ENCODE measurements around the gene COL9A3. TPM values are rescaled to one million over a fixed set of nuclear protein-coding genes. Genes with fewer than 3 reads are reported as not detected.

COL9A3 gene
- total RNA-seq, 1 experiment from 2014 or later: 150 TPM

DNA sequence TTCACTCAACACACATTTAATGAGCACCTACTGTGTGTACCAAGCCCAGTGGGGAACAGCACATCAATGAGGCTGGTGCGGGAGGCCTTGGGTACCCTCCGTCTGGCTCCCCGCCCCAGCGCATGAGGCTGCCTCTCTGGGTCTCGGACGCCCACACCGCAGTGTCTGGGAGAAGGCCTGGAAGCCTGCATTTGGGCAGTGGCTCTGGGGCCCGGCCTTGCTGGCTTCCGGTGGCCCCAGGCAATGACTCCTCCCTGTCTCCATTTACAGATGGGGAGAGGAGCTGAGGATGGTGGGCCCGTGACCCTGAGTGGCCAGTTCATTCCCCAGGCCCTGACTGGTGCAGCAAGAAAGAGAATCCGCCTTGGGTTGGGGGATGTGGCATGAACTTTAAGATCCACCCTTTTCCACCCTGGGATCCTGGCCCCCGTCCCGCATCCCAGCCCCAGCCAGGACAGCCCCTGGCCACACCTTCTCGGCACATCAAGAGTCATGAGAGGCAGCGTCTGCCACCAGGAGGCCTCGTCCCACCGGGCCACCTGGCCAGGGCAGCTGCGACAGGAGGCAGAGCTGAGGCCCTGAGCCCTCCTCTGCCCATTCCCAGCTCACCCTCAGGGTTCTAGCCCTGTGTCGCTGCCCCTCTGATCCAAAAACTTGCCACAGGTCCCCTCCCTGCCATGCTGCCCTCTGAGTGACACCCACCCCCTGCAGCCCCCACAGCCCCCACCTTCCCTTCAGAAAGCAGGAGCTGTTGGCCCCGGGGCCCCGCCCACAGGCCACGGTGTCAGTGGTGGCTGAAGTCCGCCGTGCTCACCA lies 38.0 kb upstream of the COL9A3 start:
- H3K4me3 Mint-ChIP-seq: no peak overlapping the region

More for the DNA sequence above, 38.0 kb upstream of the COL9A3 start:
- H3K27me3 ChIP-seq (ENCODE audit: insufficient read depth, low read length): no peaks in the 10 kb centered on the region
- H2AFZ ChIP-seq (ENCODE audit: low read length): no peak overlapping the region
- peak; percentile 83 for DNase-seq
- H4K8ac ChIP-seq (replicated peaks; ENCODE audit: insufficient read length, low read depth, low read length): no peak overlapping the region
- no peak overlapping the region for H3T11ph ChIP-seq (ENCODE audit: low read length)
- no peaks in the 10 kb centered on the region for H3K79me2 ChIP-seq (ENCODE audit: insufficient read depth, low read length)
- H3K23ac ChIP-seq (ENCODE audit: insufficient read length, low read depth, low read length): no peak overlapping the region
- no peak overlapping the region for H3K27ac Mint-ChIP-seq
- no peak overlapping the region for H2AK5ac ChIP-seq (ENCODE audit: insufficient read length, low read length)
- H2BK20ac ChIP-seq (ENCODE audit: low read depth, low read length, poor library complexity, severe bottlenecking): no peak overlapping the region
- no peak overlapping the region for H3K56ac ChIP-seq (ENCODE audit: insufficient read length, low read depth, low read length)
- no peak overlapping the region for H3K9ac ChIP-seq (ENCODE audit: extremely low read depth, insufficient read length, low read length)
- H3K27me3 Mint-ChIP-seq (ENCODE audit: low read depth): peaks cover 6% of the 10 kb centered on the region
- H4K91ac ChIP-seq (ENCODE audit: insufficient read length, low read depth, low read length): no peak overlapping the region
- no peak overlapping the region for H2BK12ac ChIP-seq (ENCODE audit: insufficient read length, low read depth, low read length)
- no peak overlapping the region for H3K4ac ChIP-seq (ENCODE audit: low read depth, low read length)
- H4K5ac ChIP-seq (ENCODE audit: insufficient read length, low read depth, low read length): no peak overlapping the region
- H3K14ac ChIP-seq (ENCODE audit: insufficient read depth, low read length): no peak overlapping the region
- no peaks in the 10 kb centered on the region for H3K9me3 ChIP-seq (ENCODE audit: control insufficient read depth, low read depth, low read length)
- H3K9me3 Mint-ChIP-seq: no peaks in the 10 kb centered on the region; a peak in 1 of 5 replicates
- H2BK15ac ChIP-seq (ENCODE audit: low read depth, low read length): no peak overlapping the region
- peaks cover 3% of the 10 kb centered on the region; the same call in 1 of the 2 replicates for H3K4me1 ChIP-seq (ENCODE audit: insufficient read depth, low read length)
- H3K23me2 ChIP-seq (ENCODE audit: insufficient read length, low read depth, low read length, poor library complexity, severe bottlenecking): no peaks in the 10 kb centered on the region
- H3K4me2 ChIP-seq (ENCODE audit: insufficient read depth, insufficient read length, low read length): no peak overlapping the region
- WGBS (ENCODE audit: extremely low coverage, insufficient read length, low lambda C conversion rate): no CpG with 5 or more reads among the region's 24 CpGs
- no peak overlapping the region for H2BK120ac ChIP-seq (ENCODE audit: low read depth, low read length, poor library complexity, severe bottlenecking)
- no peaks in the 10 kb centered on the region for H3K79me1 ChIP-seq (ENCODE audit: insufficient read depth, low read depth, low read length, poor library complexity, severe bottlenecking)
- TF ChIP-seq, protein P1, sequence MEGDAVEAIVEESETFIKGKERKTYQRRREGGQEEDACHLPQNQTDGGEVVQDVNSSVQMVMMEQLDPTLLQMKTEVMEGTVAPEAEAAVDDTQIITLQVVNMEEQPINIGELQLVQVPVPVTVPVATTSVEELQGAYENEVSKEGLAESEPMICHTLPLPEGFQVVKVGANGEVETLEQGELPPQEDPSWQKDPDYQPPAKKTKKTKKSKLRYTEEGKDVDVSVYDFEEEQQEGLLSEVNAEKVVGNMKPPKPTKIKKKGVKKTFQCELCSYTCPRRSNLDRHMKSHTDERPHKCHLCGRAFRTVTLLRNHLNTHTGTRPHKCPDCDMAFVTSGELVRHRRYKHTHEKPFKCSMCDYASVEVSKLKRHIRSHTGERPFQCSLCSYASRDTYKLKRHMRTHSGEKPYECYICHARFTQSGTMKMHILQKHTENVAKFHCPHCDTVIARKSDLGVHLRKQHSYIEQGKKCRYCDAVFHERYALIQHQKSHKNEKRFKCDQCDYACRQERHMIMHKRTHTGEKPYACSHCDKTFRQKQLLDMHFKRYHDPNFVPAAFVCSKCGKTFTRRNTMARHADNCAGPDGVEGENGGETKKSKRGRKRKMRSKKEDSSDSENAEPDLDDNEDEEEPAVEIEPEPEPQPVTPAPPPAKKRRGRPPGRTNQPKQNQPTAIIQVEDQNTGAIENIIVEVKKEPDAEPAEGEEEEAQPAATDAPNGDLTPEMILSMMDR (conservative IDR thresholded peaks at IDR 0.05): peak; percentile 22; the same call in 2 of the 3 replicates
- H3K27ac ChIP-seq (ENCODE audit: insufficient read length, low read depth, low read length): no peak overlapping the region
- no peaks in the 10 kb centered on the region; a peak in 1 of 7 replicates for H3K36me3 Mint-ChIP-seq (ENCODE audit: insufficient read depth in 1 of 3, low read depth in 3 of 3)
- no peaks in the 10 kb centered on the region for H4K20me1 ChIP-seq (ENCODE audit: control insufficient read depth, insufficient read depth, insufficient read length)
- no peak overlapping the region for H3K18ac ChIP-seq (ENCODE audit: insufficient read length, low read depth, low read length)
- peaks cover 6 to 15% of the 10 kb centered on the region in 2 experiments for H3K4me1 Mint-ChIP-seq
- no peak overlapping the region for H2BK5ac ChIP-seq (ENCODE audit: insufficient read length, low read length)

Data from H9 (cell line).